ENCODE data around the gene NSG1. TPM values are rescaled to one million over a fixed set of nuclear protein-coding genes. Genes with fewer than 3 reads are reported as not detected.
"Not testable (repeated sequence)": the region's sequence is repeated elsewhere in the genome, so short reads cannot be mapped to it uniquely, and the experiment has no call there.

Gene NSG1
- total and polyA plus RNA-seq, 5 experiments from 2014 or later = 28.1 to 68.0 (median 66.1) TPM

DNA sequence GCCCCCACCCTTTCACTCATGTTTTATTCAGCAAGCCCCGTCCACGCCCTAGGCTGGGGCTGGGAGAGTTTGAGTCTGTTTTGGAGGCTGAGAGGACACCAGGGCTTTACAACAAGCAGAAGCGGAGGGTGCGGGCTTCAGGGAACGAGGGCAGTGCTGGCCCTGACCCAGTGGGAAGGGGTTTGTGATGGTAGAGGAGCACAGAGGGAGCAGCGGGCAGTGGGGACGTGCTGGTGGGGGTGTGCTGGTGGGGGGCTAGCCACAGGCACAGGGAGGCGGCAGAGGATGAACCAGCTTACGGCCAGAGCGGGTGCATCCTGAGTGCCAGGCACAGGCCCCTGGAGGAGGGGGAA lies 26.4 kb downstream of the NSG1 start:
- POLR2A ChIA-PET = interaction anchor here (0.7 to 3.4 kb wide), 2 partner anchors 19 to 26 kb away, joined by 3 to 8 read pairs; partner anchors contain the start of gene NSG1
- H3K9me3 Mint-ChIP-seq = peaks cover 0 to 4% (median 0%) of the 10 kb centered on the region in 9 donors
- peak overlapping the region in 2 of 10 donors; percentile 33 to 51 for H3K27ac Mint-ChIP-seq
- ATAC-seq (no peak), DNase-seq (peak in 1 of 10 donors; percentile 50)
- peaks cover 13 to 23% (median 17%) of the 10 kb centered on the region in 4 donors for H3K4me1 Mint-ChIP-seq
- peak overlapping the region in 1 of 10 donors; percentile 56 for H3K4me3 Mint-ChIP-seq
- H3K36me3 Mint-ChIP-seq = peaks cover 0 to 36% (median 16%) of the 10 kb centered on the region in 3 donors
- H3K27me3 Mint-ChIP-seq = no peaks in the 10 kb centered on the region

DNA sequence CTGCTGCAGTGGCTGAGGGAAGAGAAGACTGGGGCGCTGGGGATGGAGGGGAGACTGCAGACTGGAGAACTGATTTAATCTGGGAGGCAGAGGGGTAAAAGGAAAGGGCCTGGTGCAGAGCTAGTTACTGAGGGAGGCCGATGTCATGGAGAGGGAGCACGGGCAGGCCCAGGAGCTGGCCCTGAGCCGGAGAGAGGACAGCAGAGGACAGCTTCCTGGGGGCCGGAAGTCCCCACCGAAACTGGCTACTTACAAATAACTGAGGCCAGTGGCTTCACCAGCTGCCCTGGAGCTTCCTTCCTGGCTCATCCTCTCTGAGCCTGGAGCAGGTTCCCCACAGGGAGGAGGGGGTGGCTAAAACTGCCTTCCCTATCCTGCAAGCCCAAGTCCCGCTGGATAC lies 26.9 kb downstream of the NSG1 start:
- ATAC-seq (no peak), DNase-seq (peak in 1 of 10 donors; percentile 30)
- no peaks in the 10 kb centered on the region for H3K27me3 Mint-ChIP-seq
- POLR2A ChIA-PET = interaction anchor here (3.4 kb wide), 1 partner anchor 27 kb away, joined by 8 read pairs; the partner anchor contains the start of gene NSG1
- peak overlapping the region in 2 of 10 donors; percentile 56 to 67 for H3K27ac Mint-ChIP-seq
- peaks cover 0 to 4% (median 0%) of the 10 kb centered on the region in 9 donors for H3K9me3 Mint-ChIP-seq
- no peak overlapping the region for H3K4me3 Mint-ChIP-seq
- H3K36me3 Mint-ChIP-seq = peaks cover 0 to 40% (median 16%) of the 10 kb centered on the region in 3 donors
- peaks cover 17 to 28% (median 22%) of the 10 kb centered on the region in 4 donors for H3K4me1 Mint-ChIP-seq

DNA sequence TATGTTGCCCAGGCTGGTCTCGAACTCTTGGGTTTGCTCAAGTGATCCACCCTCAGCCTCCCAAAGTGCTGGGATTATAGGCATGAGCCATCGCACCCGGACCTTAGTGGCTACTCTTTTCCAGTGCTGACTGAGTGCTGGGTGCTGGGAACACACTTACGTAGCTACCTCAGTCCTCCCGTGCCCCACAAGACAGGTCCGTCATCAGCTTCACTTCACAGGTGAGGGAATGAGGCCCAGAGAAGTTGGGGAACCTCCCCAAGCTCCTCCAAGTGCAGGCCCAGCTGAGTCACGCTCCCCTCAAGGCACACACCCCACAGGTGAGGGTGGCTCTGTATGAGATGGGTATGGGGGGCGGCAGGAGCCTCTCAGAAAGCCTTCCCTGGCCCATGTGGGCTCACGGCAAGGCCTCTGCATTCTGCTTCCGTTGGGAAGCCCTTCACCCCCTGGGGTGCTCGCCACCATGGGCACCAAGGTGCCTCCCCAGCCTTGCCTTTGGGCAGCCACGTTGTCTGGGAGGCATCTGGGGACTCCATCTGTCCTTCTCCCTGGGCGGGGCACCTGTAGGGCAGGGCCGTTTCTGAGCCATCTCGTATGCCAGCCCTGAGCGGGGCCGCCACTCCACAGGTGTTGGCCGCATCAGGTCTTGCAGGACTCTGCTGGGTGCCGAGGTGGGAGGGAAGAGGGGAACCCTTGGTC lies 28.4 kb downstream of the NSG1 start:
- Mint-ChIP-seq H3K36me3 (peaks cover 0 to 42% (median 15%) of the 10 kb centered on the region in 3 donors), H3K27me3 (no peaks in the 10 kb centered on the region), H3K4me3 (peak overlapping the region in 1 of 10 donors; percentile 34), H3K9me3 (peaks cover 0 to 4% (median 0%) of the 10 kb centered on the region in 9 donors), H3K27ac (peak overlapping the region in 1 of 10 donors; percentile 66), H3K4me1 (peaks cover 25 to 40% (median 33%) of the 10 kb centered on the region in 4 donors)
- ATAC-seq (no peak), DNase-seq (peak in 1 of 10 donors; percentile 59)
- POLR2A ChIA-PET = no interaction called here

DNA sequence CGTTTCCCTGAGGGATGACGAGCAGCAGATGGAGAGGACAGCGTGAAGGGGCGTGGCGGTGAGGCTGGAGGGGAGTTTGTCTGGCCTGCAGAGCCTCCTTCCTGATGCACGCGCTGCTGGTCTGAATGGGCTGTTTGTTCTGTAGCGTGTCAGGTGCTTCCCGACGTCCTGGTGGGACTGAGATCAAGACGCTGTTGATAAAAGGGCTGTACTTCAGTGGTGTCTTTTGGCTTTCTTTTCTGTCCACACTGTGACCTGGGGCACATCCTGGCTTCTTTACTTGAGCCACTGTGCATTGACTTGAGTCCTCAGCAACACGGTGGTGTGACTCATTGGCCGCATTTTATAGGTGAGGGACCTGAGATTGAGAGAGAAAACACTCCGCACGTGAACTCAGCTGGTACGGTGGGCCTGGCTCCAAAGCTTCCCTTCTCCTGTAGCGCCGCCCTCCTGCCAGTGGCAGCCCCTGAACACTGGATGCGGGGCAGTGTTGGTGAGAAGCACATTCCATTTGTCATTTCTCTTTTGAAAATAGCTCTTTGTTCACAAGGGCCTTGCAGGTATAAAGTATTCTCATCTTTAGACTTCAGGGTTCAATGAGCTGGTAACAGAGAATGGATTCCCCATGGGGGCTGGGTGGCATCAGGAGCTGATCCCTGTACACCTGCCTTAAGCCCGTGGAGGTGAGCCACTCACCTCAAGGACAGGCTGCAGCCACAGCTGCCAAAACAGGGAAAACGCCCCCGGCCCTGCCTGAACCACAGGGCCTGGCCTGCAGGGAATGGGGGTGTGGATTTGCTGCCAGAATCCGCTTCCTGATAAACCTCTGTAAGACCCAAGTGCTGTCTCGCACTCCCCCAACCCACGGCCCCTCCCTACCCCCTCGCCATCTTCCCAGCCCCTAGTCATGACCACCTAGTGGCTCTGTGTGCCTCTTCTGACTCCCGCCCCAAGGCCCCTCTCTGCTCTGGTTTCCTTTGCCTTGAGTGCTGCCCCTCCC lies 29.2 kb downstream of the NSG1 start:
- H3K4me1 Mint-ChIP-seq = peaks cover 25 to 40% (median 33%) of the 10 kb centered on the region in 4 donors
- peak overlapping the region in 1 of 10 donors; percentile 34 for H3K4me3 Mint-ChIP-seq
- H3K9me3 Mint-ChIP-seq = peaks cover 0 to 4% (median 0%) of the 10 kb centered on the region in 9 donors
- peak overlapping the region in 8 of 10 donors; percentile 39 to 93 (median 79) for H3K27ac Mint-ChIP-seq
- no peak for ATAC-seq
- DNase-seq = peak in 1 of 10 donors; percentile 55
- H3K36me3 Mint-ChIP-seq = peaks cover 0 to 45% (median 19%) of the 10 kb centered on the region in 3 donors
- no peaks in the 10 kb centered on the region for H3K27me3 Mint-ChIP-seq
- POLR2A ChIA-PET = interaction anchor here (1.1 to 1.4 kb wide), 2 partner anchors 10 to 29 kb away, joined by 3 read pairs; no protein-coding TSS in a partner anchor

DNA sequence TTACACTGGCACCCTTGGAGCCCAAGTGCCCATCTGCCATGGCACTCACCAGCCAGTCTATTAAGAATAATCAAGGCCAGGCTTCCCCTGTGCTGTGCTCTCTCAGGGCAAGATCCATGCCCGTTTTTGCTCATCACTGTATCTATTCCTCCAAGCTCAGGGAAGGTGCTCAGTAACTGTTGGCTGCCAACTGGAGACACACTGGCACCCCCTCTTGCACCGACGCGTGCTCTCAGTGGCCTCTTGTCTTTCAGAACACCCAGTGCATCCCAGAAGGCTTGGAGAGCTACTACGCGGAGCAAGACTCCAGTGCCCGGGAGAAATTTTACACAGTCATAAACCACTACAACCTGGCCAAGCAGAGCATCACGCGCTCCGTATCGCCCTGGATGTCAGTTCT lies 30.1 kb downstream of the NSG1 start:
- no peak overlapping the region for H3K4me3 Mint-ChIP-seq
- peak in 1 of 10 donors; percentile 51 for DNase-seq
- peaks cover 0 to 47% (median 23%) of the 10 kb centered on the region in 3 donors for H3K36me3 Mint-ChIP-seq
- peak overlapping the region in 8 of 10 donors; percentile 46 to 93 (median 86) for H3K27ac Mint-ChIP-seq
- ATAC-seq = no peak
- peaks cover 25 to 40% (median 33%) of the 10 kb centered on the region in 4 donors for H3K4me1 Mint-ChIP-seq
- no peaks in the 10 kb centered on the region for H3K27me3 Mint-ChIP-seq
- peaks cover 0 to 4% (median 0%) of the 10 kb centered on the region in 9 donors for H3K9me3 Mint-ChIP-seq
- POLR2A ChIA-PET = interaction anchor here (1.4 kb wide), 1 partner anchor 29 kb away, joined by 3 read pairs; no protein-coding TSS in a partner anchor

DNA sequence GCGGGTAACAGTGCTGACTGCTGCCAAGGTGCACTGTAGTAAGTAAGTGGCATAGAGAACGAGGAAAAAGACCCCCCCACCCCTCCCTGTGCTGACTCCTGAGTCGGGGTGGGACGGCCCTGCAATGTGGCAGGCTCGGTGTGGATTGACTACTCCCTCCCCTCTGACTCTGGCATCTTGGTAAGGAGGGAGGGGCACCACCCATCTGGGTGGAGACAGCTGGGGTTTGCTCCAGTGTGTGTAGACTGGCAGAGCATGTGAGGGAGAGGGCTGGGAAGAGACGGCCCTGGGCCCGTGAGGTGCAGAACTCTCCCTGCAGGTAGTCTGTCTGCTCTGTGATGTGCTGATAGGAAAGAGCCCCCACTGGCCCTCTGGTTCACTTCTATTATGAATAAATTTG lies 31.0 kb downstream of the NSG1 start:
- Mint-ChIP-seq H3K4me1 (peaks cover 25 to 40% (median 33%) of the 10 kb centered on the region in 4 donors), H3K27ac (peak overlapping the region; percentile 52 to 92 (median 88)), H3K9me3 (peaks cover 0 to 4% (median 0%) of the 10 kb centered on the region in 9 donors), H3K36me3 (peaks cover 0 to 56% (median 26%) of the 10 kb centered on the region in 3 donors), H3K27me3 (no peaks in the 10 kb centered on the region), H3K4me3 (peak overlapping the region; percentile 39 to 80 (median 69))
- peak in 2 of 10 donors; percentile 6 to 62 for DNase-seq
- POLR2A ChIA-PET = interaction anchor here (0.6 to 1.4 kb wide), 3 partner anchors 10 to 75 kb away, joined by 3 to 4 read pairs (median 3); no protein-coding TSS in a partner anchor
- ATAC-seq = peak; percentile 39 to 56

DNA sequence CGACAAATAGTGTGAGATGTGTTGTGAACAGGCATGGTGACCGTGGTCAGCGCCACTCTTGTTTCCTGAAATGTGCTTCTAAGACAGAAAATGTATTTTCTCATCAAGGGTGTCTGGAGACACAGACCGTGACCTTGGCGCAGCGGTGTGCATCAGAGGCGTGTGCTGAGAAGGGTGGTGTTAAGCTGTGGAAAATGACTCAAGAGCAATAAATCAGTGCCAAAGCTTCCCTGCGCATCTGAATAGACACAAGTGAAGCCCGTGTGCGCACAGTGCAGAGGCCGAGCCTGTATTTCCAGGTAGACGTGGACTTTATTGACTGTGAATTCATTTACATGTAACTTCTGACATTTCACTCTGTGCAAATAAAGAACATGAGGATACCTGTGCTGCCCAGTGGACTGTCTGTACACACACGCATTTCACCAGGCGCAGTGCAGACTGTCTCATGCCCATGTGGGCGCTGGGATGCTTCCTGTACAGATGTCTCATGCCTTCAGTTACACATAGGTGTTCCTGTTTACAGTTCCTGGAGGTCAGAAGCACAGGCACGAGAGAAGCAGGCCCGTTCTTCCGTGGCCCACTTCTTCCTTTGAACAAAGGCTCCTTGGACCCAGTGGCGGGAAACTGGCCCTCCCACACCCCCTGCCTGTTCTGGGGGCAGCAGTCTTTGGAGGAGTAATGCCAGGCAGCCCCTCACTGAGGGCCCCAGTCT lies 31.9 kb downstream of the NSG1 start:
- peaks cover 0 to 60% (median 26%) of the 10 kb centered on the region in 3 donors for H3K36me3 Mint-ChIP-seq
- peaks cover 25 to 40% (median 33%) of the 10 kb centered on the region in 4 donors for H3K4me1 Mint-ChIP-seq
- ATAC-seq = peak; percentile 63 to 64
- POLR2A ChIA-PET = interaction anchor here (1.2 to 1.4 kb wide), 2 partner anchors 11 to 31 kb away, joined by 3 read pairs; no protein-coding TSS in a partner anchor
- H3K27me3 Mint-ChIP-seq = no peaks in the 10 kb centered on the region
- peak overlapping the region; percentile 62 to 92 (median 88) for H3K27ac Mint-ChIP-seq
- peak in 2 of 10 donors; percentile 13 to 58 for DNase-seq
- H3K4me3 Mint-ChIP-seq = peak overlapping the region; percentile 39 to 80 (median 69)
- H3K9me3 Mint-ChIP-seq = peaks cover 0 to 4% (median 0%) of the 10 kb centered on the region in 9 donors

DNA sequence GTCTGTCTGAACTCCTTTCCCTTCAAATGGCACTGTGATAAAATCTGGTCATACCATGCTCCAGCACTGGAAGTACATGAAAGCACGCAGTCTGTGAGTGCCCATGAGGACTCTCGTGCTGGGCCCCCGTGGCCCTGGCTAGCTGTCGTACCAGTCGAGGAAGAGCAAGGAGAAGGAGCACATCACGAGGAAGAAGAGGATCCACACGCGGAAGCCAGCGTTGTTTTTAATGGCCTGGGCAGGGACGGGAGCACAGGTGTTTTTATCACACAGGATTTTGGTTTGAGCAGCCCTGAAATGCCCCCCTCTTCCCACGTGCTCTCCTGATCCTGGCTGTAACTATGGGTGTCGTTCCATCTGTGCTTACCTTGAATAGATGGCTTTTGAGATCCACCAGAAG lies 33.0 kb downstream of the NSG1 start:
- peaks cover 25 to 38% (median 33%) of the 10 kb centered on the region in 4 donors for H3K4me1 Mint-ChIP-seq
- peak overlapping the region in 3 of 10 donors; percentile 59 to 77 (median 76) for H3K4me3 Mint-ChIP-seq
- POLR2A ChIA-PET = no interaction called here
- ATAC-seq = no peak
- peak overlapping the region; percentile 62 to 92 (median 87) for H3K27ac Mint-ChIP-seq
- peaks cover 0 to 4% (median 0%) of the 10 kb centered on the region in 9 donors for H3K9me3 Mint-ChIP-seq
- peak in 1 of 10 donors; percentile 26 for DNase-seq
- peaks cover 0 to 59% (median 26%) of the 10 kb centered on the region in 3 donors for H3K36me3 Mint-ChIP-seq
- no peaks in the 10 kb centered on the region for H3K27me3 Mint-ChIP-seq

DNA sequence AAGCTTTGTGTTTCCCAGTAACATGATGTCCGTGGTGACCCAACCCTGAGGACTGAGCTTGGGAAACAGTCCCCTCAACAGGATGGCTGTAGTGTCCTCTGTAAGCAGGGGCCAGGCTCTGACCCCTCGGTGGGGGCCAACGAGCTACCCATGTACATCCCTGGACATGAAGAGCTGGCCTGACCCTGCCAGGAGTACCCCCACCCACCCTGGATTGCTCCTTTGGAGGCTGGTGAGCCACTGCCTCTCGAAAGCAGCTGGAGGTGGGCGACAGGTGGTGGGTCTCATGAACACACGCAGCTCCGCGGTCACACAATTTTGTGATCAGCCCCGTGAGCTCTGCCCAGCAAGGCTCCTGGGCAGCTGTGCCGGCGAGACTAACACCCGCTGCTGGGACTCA lies 33.5 kb downstream of the NSG1 start:
- Mint-ChIP-seq H3K4me1 (peaks cover 25 to 38% (median 33%) of the 10 kb centered on the region in 4 donors), H3K4me3 (no peak overlapping the region), H3K36me3 (peaks cover 0 to 59% (median 26%) of the 10 kb centered on the region in 3 donors), H3K27ac (peak overlapping the region in 3 of 10 donors; percentile 61 to 90 (median 84)), H3K27me3 (no peaks in the 10 kb centered on the region), H3K9me3 (peaks cover 0 to 4% (median 0%) of the 10 kb centered on the region in 9 donors)
- ATAC-seq (no peak), DNase-seq (peak in 1 of 10 donors; percentile 19)
- POLR2A ChIA-PET = interaction anchor here (1.1 kb wide), 1 partner anchor 161 kb away, joined by 3 read pairs; no protein-coding TSS in a partner anchor

DNA sequence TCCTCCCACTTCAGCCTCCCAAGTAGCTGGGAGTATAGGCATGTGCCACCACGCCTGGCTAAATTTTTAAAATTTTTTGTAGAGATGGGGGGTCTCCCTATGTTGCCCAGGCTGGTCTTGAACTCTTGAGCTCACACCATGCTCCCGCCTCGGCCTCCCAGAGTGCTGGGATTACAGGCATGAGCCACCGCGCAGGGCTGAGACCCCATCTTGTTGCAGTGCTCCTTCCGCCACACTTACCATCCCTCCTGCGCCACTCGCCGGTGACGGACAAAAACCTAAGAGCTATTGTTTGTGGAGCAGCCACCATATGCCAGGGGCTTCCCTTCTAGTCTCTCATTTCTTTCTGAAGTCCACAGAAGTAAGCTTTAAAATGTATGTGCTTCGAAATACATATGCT lies 34.5 kb downstream of the NSG1 start:
- Mint-ChIP-seq H3K4me3 (no peak overlapping the region), H3K27me3 (no peaks in the 10 kb centered on the region), H3K36me3 (peaks cover 0 to 56% (median 19%) of the 10 kb centered on the region in 3 donors), H3K27ac (peak overlapping the region in 6 of 10 donors; percentile 22 to 72 (median 46)), H3K4me1 (peaks cover 24 to 37% (median 33%) of the 10 kb centered on the region in 4 donors), H3K9me3 (peaks cover 0 to 4% (median 0%) of the 10 kb centered on the region in 9 donors)
- ATAC-seq (no peak), DNase-seq (no peak)
- POLR2A ChIA-PET = interaction anchor here (0.9 to 1.1 kb wide), 2 partner anchors 73 to 162 kb away, joined by 3 read pairs; no protein-coding TSS in a partner anchor

DNA sequence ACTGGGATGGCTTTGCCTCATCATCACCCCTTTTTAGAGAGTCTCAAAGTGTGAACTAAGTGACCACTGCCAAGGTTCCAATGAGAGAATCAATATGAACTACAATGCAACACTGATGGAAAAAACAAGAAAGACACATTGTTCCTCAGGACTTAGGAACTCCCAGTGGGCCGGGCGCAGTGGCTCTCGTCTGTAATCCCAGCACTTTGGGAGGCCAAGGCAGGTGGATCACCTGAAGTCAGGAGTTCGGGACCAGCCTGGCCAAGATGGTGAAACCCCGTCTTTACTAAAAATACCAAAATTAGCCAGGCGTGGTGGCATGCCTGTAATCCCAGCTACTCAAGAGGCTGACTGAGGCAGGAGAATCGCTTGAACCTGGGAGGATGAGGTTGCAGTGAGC lies 35.2 kb downstream of the NSG1 start:
- peaks cover 18 to 33% (median 26%) of the 10 kb centered on the region in 4 donors for H3K4me1 Mint-ChIP-seq
- not testable (repeated sequence) for DNase-seq, H3K27me3 Mint-ChIP-seq, H3K9me3 Mint-ChIP-seq, ATAC-seq, H3K4me3 Mint-ChIP-seq
- POLR2A ChIA-PET = interaction anchor here (0.9 kb wide), 1 partner anchor 74 kb away, joined by 3 read pairs; no protein-coding TSS in a partner anchor
- H3K36me3 Mint-ChIP-seq = peaks cover 0 to 56% (median 15%) of the 10 kb centered on the region in 3 donors
- peak overlapping the region in 2 of 10 donors; percentile 56 to 72 for H3K27ac Mint-ChIP-seq

Measured in naive thymus-derived CD8-positive, alpha-beta T cell (primary cell).